ENCODE results near the gene PKHD1.
"Not testable (repeated sequence)": the region's sequence is repeated elsewhere in the genome, so short reads cannot be mapped to it uniquely, and the experiment has no call there.

The PKHD1 gene

DNA sequence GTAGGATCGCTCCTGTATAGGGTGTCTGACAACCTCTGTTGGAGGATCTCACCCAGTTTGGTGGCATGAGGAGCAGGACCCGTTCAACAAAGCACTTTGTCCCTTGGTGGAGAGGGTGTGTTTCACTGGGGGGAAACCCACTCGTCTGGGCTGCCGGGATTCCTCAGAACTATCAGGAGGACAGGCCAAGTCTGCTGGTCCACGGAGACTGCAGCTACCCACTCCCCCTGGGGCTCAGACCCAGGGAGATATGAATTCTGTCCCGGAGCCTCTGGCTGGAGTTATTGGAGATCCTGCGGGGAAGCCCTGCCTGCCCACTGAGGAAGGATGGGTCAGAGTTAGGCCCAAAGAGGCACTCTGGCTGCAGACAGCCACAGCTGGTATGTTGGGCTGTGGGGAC, 233.1 kb downstream of the PKHD1 start:
- no peaks in the 10 kb centered on the region for H3K27me3 ChIP-seq (ENCODE audit: control insufficient read depth, insufficient read depth, low read length, poor library complexity, severe bottlenecking)
- no peak overlapping the region for H3K27ac ChIP-seq (ENCODE audit: insufficient read depth, low read depth, low read length, poor library complexity, severe bottlenecking)
- no peaks in the 10 kb centered on the region for H3K9me3 ChIP-seq (ENCODE audit: control insufficient read depth, low read length)
- H3K4me3 ChIP-seq (ENCODE audit: insufficient read depth, low read depth, low read length): no peak overlapping the region
- 91 to 94% methylated on average over 7 of the region's 7 CpGs for WGBS, 2 experiments
- no peaks in the 10 kb centered on the region for H3K36me3 ChIP-seq (ENCODE audit: control insufficient read depth, insufficient read depth, low read length)
- H3K4me1 ChIP-seq (ENCODE audit: control insufficient read depth, insufficient read depth, low read length): no peaks in the 10 kb centered on the region

DNA sequence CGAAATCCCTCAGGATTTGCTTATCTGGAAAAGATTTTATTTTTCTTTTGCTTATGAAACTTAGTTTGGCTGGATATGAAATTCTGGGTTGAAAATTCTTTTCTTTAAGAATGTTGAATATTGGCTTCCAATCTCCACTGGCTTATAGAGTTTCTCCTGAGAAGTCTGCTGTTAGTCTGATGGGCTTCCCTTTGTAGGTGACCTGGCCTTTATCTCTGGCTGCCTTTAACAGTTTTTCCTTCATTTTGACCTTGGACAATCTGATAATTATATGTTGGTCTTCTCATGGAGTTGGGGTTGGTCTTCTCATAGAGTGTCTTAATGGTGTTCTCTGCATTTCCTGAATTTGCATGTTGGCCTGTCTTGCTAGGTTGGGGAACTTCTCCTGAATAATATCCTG, 234.3 kb downstream of the PKHD1 start:
- WGBS, 2 experiments: 90 to 100% methylated on average over 1 of the region's 1 CpG
- not testable (repeated sequence) for H3K36me3 ChIP-seq (ENCODE audit: control insufficient read depth, insufficient read depth, low read length); H3K4me1 ChIP-seq (ENCODE audit: control insufficient read depth, insufficient read depth, low read length); H3K27me3 ChIP-seq (ENCODE audit: control insufficient read depth, insufficient read depth, low read length, poor library complexity, severe bottlenecking); H3K4me3 ChIP-seq (ENCODE audit: insufficient read depth, low read depth, low read length); H3K27ac ChIP-seq (ENCODE audit: insufficient read depth, low read depth, low read length, poor library complexity, severe bottlenecking); H3K9me3 ChIP-seq (ENCODE audit: control insufficient read depth, low read length)

DNA sequence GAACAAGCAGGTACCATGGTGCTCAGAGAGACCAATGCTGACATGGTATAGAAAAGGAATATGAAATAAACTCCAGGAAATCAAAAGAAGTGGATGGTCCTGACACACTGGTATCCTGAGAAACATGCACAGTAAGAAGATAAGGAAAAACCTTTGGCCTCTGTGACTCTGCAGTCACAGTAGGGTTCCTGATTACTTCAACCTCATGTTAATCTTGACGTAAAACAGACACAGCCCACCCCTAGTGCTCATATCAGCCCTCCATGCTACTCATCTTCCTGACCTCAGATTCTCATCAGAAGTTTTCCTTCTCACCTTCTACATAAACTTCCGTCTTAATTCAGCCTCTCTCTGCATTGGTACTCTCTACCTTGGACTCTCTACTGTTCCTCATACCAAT, 240.9 kb downstream of the PKHD1 start:
- 80 to 85% methylated on average over 2 of the region's 2 CpGs for WGBS, 2 experiments
- Histone ChIP-seq H3K36me3 (ENCODE audit: control insufficient read depth, insufficient read depth, low read length) (no peaks in the 10 kb centered on the region), H3K4me3 (ENCODE audit: insufficient read depth, low read depth, low read length) (no peak overlapping the region), H3K9me3 (ENCODE audit: control insufficient read depth, low read length) (no peaks in the 10 kb centered on the region), H3K27me3 (ENCODE audit: control insufficient read depth, insufficient read depth, low read length, poor library complexity, severe bottlenecking) (no peaks in the 10 kb centered on the region), H3K27ac (ENCODE audit: insufficient read depth, low read depth, low read length, poor library complexity, severe bottlenecking) (no peak overlapping the region), H3K4me1 (ENCODE audit: control insufficient read depth, insufficient read depth, low read length) (peaks cover 32% of the 10 kb centered on the region)

DNA sequence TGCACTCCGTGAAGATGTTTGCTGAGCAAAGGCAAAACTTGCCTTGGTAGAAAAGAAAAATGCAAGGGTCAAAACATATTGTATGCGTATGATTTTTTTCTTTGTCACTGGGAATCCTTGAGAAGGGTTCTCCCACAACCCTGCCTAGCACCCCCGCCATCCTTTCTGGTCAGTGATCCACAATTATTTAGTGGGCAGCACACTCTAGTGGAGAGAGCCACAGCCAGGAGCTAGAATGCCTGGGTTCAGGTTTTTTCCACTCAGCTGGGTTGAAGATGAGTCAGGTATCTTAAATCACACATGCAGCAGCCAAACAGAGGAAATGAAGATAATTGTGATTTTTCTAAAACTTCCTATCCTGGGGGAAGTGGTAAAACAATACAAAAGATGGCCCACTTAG, 243.1 kb downstream of the PKHD1 start:
- WGBS, 2 experiments: 76 to 82% methylated on average over 3 of the region's 3 CpGs
- Histone ChIP-seq H3K27ac (ENCODE audit: insufficient read depth, low read depth, low read length, poor library complexity, severe bottlenecking) (no peak overlapping the region), H3K27me3 (ENCODE audit: control insufficient read depth, insufficient read depth, low read length, poor library complexity, severe bottlenecking) (no peaks in the 10 kb centered on the region), H3K36me3 (ENCODE audit: control insufficient read depth, insufficient read depth, low read length) (no peaks in the 10 kb centered on the region), H3K4me1 (ENCODE audit: control insufficient read depth, insufficient read depth, low read length) (peaks cover 42% of the 10 kb centered on the region), H3K9me3 (ENCODE audit: control insufficient read depth, low read length) (no peaks in the 10 kb centered on the region), H3K4me3 (ENCODE audit: insufficient read depth, low read depth, low read length) (no peak overlapping the region)

DNA sequence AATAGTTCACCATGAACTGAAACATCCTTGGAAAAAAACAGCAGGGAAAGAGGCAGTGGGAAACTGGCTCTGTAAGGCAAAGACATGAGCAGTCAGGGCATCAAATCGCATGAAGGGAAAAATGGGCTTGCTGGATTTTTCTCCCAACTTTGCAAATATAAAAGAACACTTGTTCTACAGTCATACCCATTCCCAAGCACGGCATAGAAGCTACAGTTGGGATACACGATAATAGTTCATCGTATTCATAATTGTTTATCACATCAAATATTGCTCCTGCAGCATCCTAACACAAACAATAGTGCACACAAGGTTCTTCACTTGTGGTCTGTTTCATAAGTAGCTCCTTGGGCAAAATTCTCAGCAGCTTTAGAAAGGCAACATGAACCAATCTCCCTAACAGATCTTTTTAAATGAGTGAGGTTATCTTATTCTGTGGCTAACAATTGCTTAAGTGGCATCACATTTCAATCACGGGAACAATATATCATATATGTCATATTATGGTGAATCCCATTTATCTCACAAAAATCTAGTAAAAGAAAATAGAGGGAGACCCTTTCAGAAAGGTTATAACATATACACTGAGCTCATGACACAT, 243.9 kb downstream of the PKHD1 start:
- H3K4me3 ChIP-seq (ENCODE audit: insufficient read depth, low read depth, low read length): no peak overlapping the region
- H3K36me3 ChIP-seq (ENCODE audit: control insufficient read depth, insufficient read depth, low read length): no peaks in the 10 kb centered on the region
- 90% methylated on average over 4 of the region's 5 CpGs for WGBS, 2 experiments
- H3K27me3 ChIP-seq (ENCODE audit: control insufficient read depth, insufficient read depth, low read length, poor library complexity, severe bottlenecking): no peaks in the 10 kb centered on the region
- peak overlapping the region; percentile 94 for H3K27ac ChIP-seq (ENCODE audit: insufficient read depth, low read depth, low read length, poor library complexity, severe bottlenecking)
- H3K4me1 ChIP-seq (ENCODE audit: control insufficient read depth, insufficient read depth, low read length): peaks cover 42% of the 10 kb centered on the region
- H3K9me3 ChIP-seq (ENCODE audit: control insufficient read depth, low read length): no peaks in the 10 kb centered on the region

DNA sequence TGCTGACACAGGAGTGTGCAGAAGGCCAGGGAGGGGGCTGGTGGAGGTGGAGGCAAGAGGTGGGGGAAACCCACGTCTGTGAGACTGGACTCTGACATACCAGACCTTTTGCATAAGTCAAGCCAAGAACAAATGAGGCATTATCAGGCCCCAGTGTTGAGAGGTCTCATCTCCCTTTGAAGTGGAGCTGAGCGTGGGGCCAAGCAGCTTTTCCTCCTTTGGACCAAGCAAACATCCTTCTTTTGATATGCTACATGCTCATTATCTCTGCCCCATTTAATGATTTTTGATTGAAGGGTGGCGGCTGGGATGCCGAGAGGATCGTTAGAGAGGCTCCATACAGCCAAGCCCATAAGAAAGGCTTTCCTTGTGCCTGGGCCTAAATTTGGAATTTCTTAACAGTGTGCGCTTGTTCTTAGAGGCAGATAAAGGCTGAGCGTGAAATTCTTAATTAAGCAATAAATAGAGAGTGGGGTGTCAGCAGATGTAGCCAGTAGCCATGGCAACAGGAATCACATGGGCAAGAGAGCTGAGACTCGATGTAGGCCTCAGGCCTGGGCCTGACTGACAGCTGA, 244.5 kb downstream of the PKHD1 start:
- peak overlapping the region; percentile 94 for H3K27ac ChIP-seq (ENCODE audit: insufficient read depth, low read depth, low read length, poor library complexity, severe bottlenecking)
- no peaks in the 10 kb centered on the region for H3K27me3 ChIP-seq (ENCODE audit: control insufficient read depth, insufficient read depth, low read length, poor library complexity, severe bottlenecking)
- H3K4me1 ChIP-seq (ENCODE audit: control insufficient read depth, insufficient read depth, low read length): peaks cover 42% of the 10 kb centered on the region
- 14 to 16% methylated on average over 8 of the region's 8 CpGs for WGBS, 2 experiments
- H3K9me3 ChIP-seq (ENCODE audit: control insufficient read depth, low read length): no peaks in the 10 kb centered on the region
- H3K36me3 ChIP-seq (ENCODE audit: control insufficient read depth, insufficient read depth, low read length): no peaks in the 10 kb centered on the region
- H3K4me3 ChIP-seq (ENCODE audit: insufficient read depth, low read depth, low read length): no peak overlapping the region

DNA sequence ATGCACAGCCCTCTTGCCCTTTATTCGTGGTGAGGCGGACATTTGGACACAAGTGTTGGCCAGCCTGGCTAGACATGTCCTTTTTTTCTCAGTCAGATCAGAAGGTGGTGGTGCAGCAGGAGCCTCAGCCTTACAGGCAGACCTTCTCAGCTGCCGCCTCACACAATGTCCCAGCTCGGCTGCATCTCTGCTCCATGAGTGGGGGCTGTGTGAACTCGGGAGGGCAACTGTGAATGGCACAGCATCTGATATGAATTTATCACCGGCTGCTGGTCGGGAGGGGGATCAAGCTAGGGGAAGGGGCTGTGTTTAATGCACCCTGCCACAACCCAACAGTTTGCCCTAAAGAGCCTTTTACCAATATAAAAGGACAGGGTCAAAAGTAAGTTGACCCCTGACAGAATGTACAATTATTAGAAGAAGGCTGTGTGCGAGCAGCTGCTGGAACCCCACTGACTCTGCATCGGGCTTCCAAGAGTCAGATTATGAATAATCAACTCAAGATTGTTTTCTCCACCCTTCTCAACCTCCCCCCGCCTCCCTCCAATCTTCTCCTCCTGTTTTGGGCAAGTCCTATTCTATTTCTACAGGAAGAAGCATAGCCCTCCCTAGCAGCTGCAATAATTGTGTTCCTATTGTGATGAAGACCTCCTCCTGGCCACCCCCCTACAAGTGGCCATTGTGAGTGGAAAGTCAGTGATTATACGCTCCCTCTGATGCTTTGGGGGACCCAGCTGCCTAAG, 245.2 kb downstream of the PKHD1 start:
- H3K9me3 ChIP-seq (ENCODE audit: control insufficient read depth, low read length): no peaks in the 10 kb centered on the region
- no peak overlapping the region for H3K4me3 ChIP-seq (ENCODE audit: insufficient read depth, low read depth, low read length)
- H3K4me1 ChIP-seq (ENCODE audit: control insufficient read depth, insufficient read depth, low read length): peaks cover 42% of the 10 kb centered on the region
- H3K36me3 ChIP-seq (ENCODE audit: control insufficient read depth, insufficient read depth, low read length): no peaks in the 10 kb centered on the region
- H3K27me3 ChIP-seq (ENCODE audit: control insufficient read depth, insufficient read depth, low read length, poor library complexity, severe bottlenecking): no peaks in the 10 kb centered on the region
- WGBS, 2 experiments: 30 to 31% methylated on average over 11 of the region's 11 CpGs
- peak overlapping the region; percentile 94 for H3K27ac ChIP-seq (ENCODE audit: insufficient read depth, low read depth, low read length, poor library complexity, severe bottlenecking)

DNA sequence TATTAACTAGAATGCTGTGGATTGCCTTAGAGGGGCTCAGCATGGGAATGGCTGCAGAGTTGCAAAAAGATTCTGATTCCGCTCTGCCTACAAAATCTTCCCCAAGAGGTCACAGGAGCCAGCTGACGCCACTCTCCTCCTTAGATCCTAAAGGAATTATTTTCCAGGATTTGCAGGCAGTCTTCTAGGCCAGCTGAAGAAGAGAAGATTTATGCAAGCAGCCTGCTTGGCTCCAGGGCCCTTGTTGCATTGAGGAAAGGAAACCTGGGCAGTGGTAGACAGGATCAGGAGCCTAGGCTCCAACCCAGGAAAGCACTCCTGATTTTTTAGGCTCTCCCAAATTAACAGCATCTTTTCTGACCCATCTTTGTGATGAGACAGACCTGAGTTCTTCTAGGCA, 245.8 kb downstream of the PKHD1 start:
- H3K36me3 ChIP-seq (ENCODE audit: control insufficient read depth, insufficient read depth, low read length): no peaks in the 10 kb centered on the region
- H3K9me3 ChIP-seq (ENCODE audit: control insufficient read depth, low read length): no peaks in the 10 kb centered on the region
- H3K27ac ChIP-seq (ENCODE audit: insufficient read depth, low read depth, low read length, poor library complexity, severe bottlenecking): peak overlapping the region; percentile 94
- no peaks in the 10 kb centered on the region for H3K27me3 ChIP-seq (ENCODE audit: control insufficient read depth, insufficient read depth, low read length, poor library complexity, severe bottlenecking)
- WGBS, 2 experiments: 67 to 73% methylated on average over 2 of the region's 2 CpGs
- H3K4me3 ChIP-seq (ENCODE audit: insufficient read depth, low read depth, low read length): no peak overlapping the region
- peaks cover 42% of the 10 kb centered on the region for H3K4me1 ChIP-seq (ENCODE audit: control insufficient read depth, insufficient read depth, low read length)

DNA sequence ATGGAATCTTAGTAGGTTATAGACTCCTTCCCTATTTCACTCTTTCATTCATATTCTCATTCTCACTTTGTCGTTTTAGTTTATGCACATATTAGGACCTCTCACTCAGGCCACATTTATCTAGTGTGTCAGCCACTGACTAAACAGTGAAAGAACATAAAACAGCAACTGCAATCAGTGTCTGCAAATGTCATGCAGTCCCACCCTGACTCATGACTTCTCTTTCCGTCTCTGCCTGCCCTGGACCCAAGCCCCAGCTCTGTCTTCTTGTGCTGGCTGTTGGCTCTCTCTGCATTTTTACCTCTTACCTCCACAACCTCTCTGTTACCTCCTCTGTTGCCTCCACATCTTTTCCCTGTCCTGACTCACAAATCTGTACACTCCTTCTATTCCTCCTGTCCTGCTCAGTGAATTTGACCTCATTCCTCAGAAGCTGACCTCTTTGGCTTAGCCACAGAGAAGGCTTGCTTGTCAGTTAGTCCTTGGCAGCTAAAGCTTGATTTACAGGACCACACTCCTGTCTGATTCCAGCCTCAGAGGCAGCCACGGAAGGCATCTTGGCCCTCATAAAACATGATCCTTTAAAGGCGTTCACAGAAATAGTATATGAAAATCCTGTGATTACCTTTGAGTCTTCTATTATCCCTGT, 247.6 kb downstream of the PKHD1 start:
- Histone ChIP-seq H3K4me1 (ENCODE audit: control insufficient read depth, insufficient read depth, low read length) (peaks cover 34% of the 10 kb centered on the region), H3K36me3 (ENCODE audit: control insufficient read depth, insufficient read depth, low read length) (no peaks in the 10 kb centered on the region), H3K27me3 (ENCODE audit: control insufficient read depth, insufficient read depth, low read length, poor library complexity, severe bottlenecking) (no peaks in the 10 kb centered on the region), H3K4me3 (ENCODE audit: insufficient read depth, low read depth, low read length) (no peak overlapping the region), H3K27ac (ENCODE audit: insufficient read depth, low read depth, low read length, poor library complexity, severe bottlenecking) (no peak overlapping the region), H3K9me3 (ENCODE audit: control insufficient read depth, low read length) (no peaks in the 10 kb centered on the region)
- 85% methylated on average over 3 to 4 of the region's 4 CpGs for WGBS, 2 experiments

DNA sequence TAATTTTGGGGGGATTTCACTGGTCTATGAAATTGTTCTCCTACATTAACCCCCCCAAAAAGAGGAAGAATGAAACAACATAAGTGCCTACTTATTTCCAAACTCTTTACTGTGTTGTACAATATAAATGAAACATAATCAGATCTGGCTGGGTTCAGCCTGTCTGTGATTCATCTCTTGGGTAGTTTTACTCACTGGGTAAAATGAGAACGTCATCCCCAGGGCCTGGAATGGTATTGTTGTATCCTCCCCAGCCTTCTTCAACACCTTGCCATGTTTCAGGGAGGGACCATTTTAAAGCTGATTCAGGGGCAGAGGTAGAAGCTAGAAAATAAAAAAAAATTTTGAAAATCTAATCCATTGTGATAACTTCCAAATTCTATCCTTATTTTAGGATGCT, 256.7 kb downstream of the PKHD1 start:
- WGBS, 2 experiments: 88 to 90% methylated on average over 1 of the region's 1 CpG

More for the DNA sequence above, 256.7 kb downstream of the PKHD1 start:
- Histone ChIP-seq H3K27ac (ENCODE audit: insufficient read depth, low read depth, low read length, poor library complexity, severe bottlenecking) (no peak overlapping the region), H3K27me3 (ENCODE audit: control insufficient read depth, insufficient read depth, low read length, poor library complexity, severe bottlenecking) (no peaks in the 10 kb centered on the region), H3K9me3 (ENCODE audit: control insufficient read depth, low read length) (no peaks in the 10 kb centered on the region), H3K36me3 (ENCODE audit: control insufficient read depth, insufficient read depth, low read length) (no peaks in the 10 kb centered on the region), H3K4me3 (ENCODE audit: insufficient read depth, low read depth, low read length) (no peak overlapping the region), H3K4me1 (ENCODE audit: control insufficient read depth, insufficient read depth, low read length) (no peaks in the 10 kb centered on the region)
